Measurements from ENCODE around the gene ATG4D. TPM values are rescaled to one million over a fixed set of nuclear protein-coding genes. Genes with fewer than 3 reads are reported as not detected.

ATG4D gene
- total RNA-seq, 1 experiment from 2014 or later, result 59.4 TPM

GRCh38 chr19:10533646-10534386, 9.9 kb upstream of the ATG4D start (continued):
- TF ChIP-seq PRDM15 (CRISPR knock-in tag; IDR thresholded peaks at IDR 0.05) (no peak), MXD4 (CRISPR knock-in tag; IDR thresholded peaks at IDR 0.05; ENCODE audit: borderline replicate concordance) (no peak), IRF2 (CRISPR knock-in tag; IDR thresholded peaks at IDR 0.05; ENCODE audit: borderline replicate concordance, low read depth) (no peak), ZNF396 (CRISPR knock-in tag; IDR thresholded peaks at IDR 0.05; ENCODE audit: borderline replicate concordance) (no peak), E2F1 (CRISPR knock-in tag; IDR thresholded peaks at IDR 0.05) (no peak), FOXP1 (CRISPR knock-in tag; IDR thresholded peaks at IDR 0.05; ENCODE audit: borderline replicate concordance) (no peak), ATF2 (CRISPR knock-in tag; IDR thresholded peaks at IDR 0.05; ENCODE audit: borderline replicate concordance, low read depth) (no peak), CREB1 (CRISPR knock-in tag; IDR thresholded peaks at IDR 0.05) (no peak), CDX4 (CRISPR knock-in tag; IDR thresholded peaks at IDR 0.05; ENCODE audit: borderline replicate concordance) (no peak)

- POLR2A ChIA-PET, result no interaction called here
- DNase-seq (ENCODE audit: low spot score), result no peak
- Mint-ChIP-seq H3K4me1 (no peaks in the 10 kb centered on the region), H3K4me3 (no peak overlapping the region), H3K36me3 (no peaks in the 10 kb centered on the region), H3K9me3 (peaks cover 7% of the 10 kb centered on the region), H3K27ac (no peak overlapping the region; the same call in 1 of the 2 replicates), H3K27me3 (ENCODE audit: low read depth) (peaks cover 17% of the 10 kb centered on the region)
- CTCF ChIA-PET, result interaction anchor here (0.6 to 1.9 kb wide), 9 partner anchors 18 to 182 kb away, joined by 3 to 8 read pairs (median 4); partner anchors contain the start of genes CDC37, DNM2 and S1PR5
- ATAC-seq, result no peak
- no peak for TF ChIP-seq SMAD4 (CRISPR knock-in tag; IDR thresholded peaks at IDR 0.05)
- TF ChIP-seq NR2C2 (CRISPR knock-in tag; IDR thresholded peaks at IDR 0.05), result no peak
- no peak for TF ChIP-seq TP53 (CRISPR knock-in tag; IDR thresholded peaks at IDR 0.05)
- no peak for TF ChIP-seq IRF1 (CRISPR knock-in tag; IDR thresholded peaks at IDR 0.05)
- TF ChIP-seq SMAD3 (CRISPR knock-in tag; IDR thresholded peaks at IDR 0.05; ENCODE audit: borderline replicate concordance), result no peak
- no peak for TF ChIP-seq ZNF425 (CRISPR knock-in tag; conservative IDR thresholded peaks at IDR 0.05)
- TF ChIP-seq CREB1 (CRISPR knock-in tag; IDR thresholded peaks at IDR 0.05), result no peak
- TF ChIP-seq KAT7 (CRISPR knock-in tag; IDR thresholded peaks at IDR 0.05; ENCODE audit: borderline replicate concordance), result no peak
- TF ChIP-seq TEAD1 (CRISPR knock-in tag; IDR thresholded peaks at IDR 0.05), result no peak
- no peak for TF ChIP-seq ZSCAN18 (CRISPR knock-in tag; IDR thresholded peaks at IDR 0.05)
- no peak for TF ChIP-seq CBFB (CRISPR knock-in tag; IDR thresholded peaks at IDR 0.05; ENCODE audit: low read depth)
- no peak for TF ChIP-seq ZNF317 (CRISPR knock-in tag; IDR thresholded peaks at IDR 0.05; ENCODE audit: borderline replicate concordance, low read depth)
- TF ChIP-seq FOXK1 (CRISPR knock-in tag; IDR thresholded peaks at IDR 0.05), result no peak
- no peak for TF ChIP-seq ESRRA (CRISPR knock-in tag; IDR thresholded peaks at IDR 0.05; ENCODE audit: borderline replicate concordance)
- TF ChIP-seq MLX (CRISPR knock-in tag; IDR thresholded peaks at IDR 0.05), result no peak
Observed at GRCh38 chr19:10535613-10536012, 8.1 kb upstream of the ATG4D start.
